Endodermal cell (in vitro differentiated cells): Measurements from ENCODE around the gene MOCS3. TPM values are rescaled to one million over a fixed set of nuclear protein-coding genes. Genes with fewer than 3 reads are reported as not detected.

Source experiments
- DNase-seq: peaks from one replicate; pipeline ENCODE4 v3.0.0-alpha.2; 2017
- H3K27ac ChIP-seq: 2 replicates; pipeline ENCODE4 v1.5.1; 2013; ENCODE audit warnings: mild to moderate bottlenecking, low read depth, low read length, moderate library complexity
- H3K27me3 ChIP-seq: 2 replicates; pipeline ENCODE4 v1.6.1; 2013; ENCODE audit warnings: mild to moderate bottlenecking, low read length, moderate library complexity; ENCODE audit not compliant: insufficient read depth, control insufficient read depth, poor library complexity, severe bottlenecking
- H3K36me3 ChIP-seq: 2 replicates; pipeline ENCODE4 v1.7.0; 2013; ENCODE audit warnings: mild to moderate bottlenecking, low read length, moderate library complexity; ENCODE audit not compliant: control insufficient read depth, insufficient read depth
- H3K4me1 ChIP-seq: one replicate; pipeline ENCODE4 v1.7.0; 2013; ENCODE audit warnings: low read length; ENCODE audit not compliant: control insufficient read depth, insufficient read depth
- H3K4me3 ChIP-seq: 2 replicates; pipeline ENCODE4 v1.5.1; 2013; ENCODE audit warnings: mild to moderate bottlenecking, low read length, moderate library complexity
- H3K9ac ChIP-seq: 2 replicates; pipeline ENCODE4 v1.6.1; 2013; ENCODE audit warnings: mild to moderate bottlenecking, low read length, moderate library complexity; ENCODE audit not compliant: poor library complexity, severe bottlenecking; ENCODE audit errors: extremely low read depth
- H3K9me3 ChIP-seq: 2 replicates; pipeline ENCODE4 v1.6.1; 2013; ENCODE audit warnings: mild to moderate bottlenecking, low read length, moderate library complexity; ENCODE audit not compliant: control insufficient read depth
- H3K27ac Mint-ChIP-seq: 2 replicates; pipeline ENCODE4 v1.8.0; 2020; ENCODE audit warnings: mixed read lengths
- H3K27me3 Mint-ChIP-seq: 2 replicates; pipeline ENCODE4 v1.8.0; 2021; ENCODE audit warnings: mild to moderate bottlenecking, mixed read lengths; ENCODE audit not compliant: insufficient read depth
- H3K36me3 Mint-ChIP-seq: 2 replicates; pipeline ENCODE4 v1.8.0; 2020; ENCODE audit warnings: low read depth, mixed read lengths
- H3K4me1 Mint-ChIP-seq: 2 replicates; pipeline ENCODE4 v1.8.0; 2020; ENCODE audit warnings: mixed read lengths
- H3K4me3 Mint-ChIP-seq: 2 replicates; pipeline ENCODE4 v1.8.0; 2020; ENCODE audit warnings: mild to moderate bottlenecking, moderate library complexity, mixed read lengths
- H3K9me3 Mint-ChIP-seq: 2 replicates; pipeline ENCODE4 v1.8.0; 2020; ENCODE audit warnings: mild to moderate bottlenecking, mixed read lengths
- WGBS, 2 experiments: methylation state at CpG; one replicate each; pipeline versions ENCODE4 v1.1.5 to v1.1.7; 2013; ENCODE audit warnings: missing lambda C conversion rate in 2 of 2, mixed read lengths in 1 of 2; ENCODE audit not compliant: insufficient coverage in 1 of 2, insufficient read length in 1 of 2; 5-methylcytosine and 5-hydroxymethylcytosine counted together
- total RNA-seq, 2 donors: library from RNA; stranded (reverse); fragmentation: NEBNext Ultra II Directional in 1 of 2; extraction: Animal tissue kit (Norgen Biotek cat#: 25700) in 1 of 2; gene quantifications; 2 replicates in 1 of 2; 3 replicates in 1 of 2; pipeline ENCODE4 v1.2.1, GENCODE V29; 2021
- TF ChIP-seq, protein P1 (sequence below): fragments of 200-600 bp; sonication (generic); conservative IDR thresholded peaks from 2 replicates; pipeline ENCODE4 v1.5.0; 2021; ENCODE audit warnings: antibody characterized with exemption, mild to moderate bottlenecking

The MOCS3 gene
- total RNA-seq, 2 donors from 2014 or later, result 4.7 to 5.5 TPM

- H3K9ac ChIP-seq, result peak overlapping the region; percentile 98
Observed at GRCh38 chr20:50957276-50957675, 1.3 kb upstream of the MOCS3 start.

DNA sequence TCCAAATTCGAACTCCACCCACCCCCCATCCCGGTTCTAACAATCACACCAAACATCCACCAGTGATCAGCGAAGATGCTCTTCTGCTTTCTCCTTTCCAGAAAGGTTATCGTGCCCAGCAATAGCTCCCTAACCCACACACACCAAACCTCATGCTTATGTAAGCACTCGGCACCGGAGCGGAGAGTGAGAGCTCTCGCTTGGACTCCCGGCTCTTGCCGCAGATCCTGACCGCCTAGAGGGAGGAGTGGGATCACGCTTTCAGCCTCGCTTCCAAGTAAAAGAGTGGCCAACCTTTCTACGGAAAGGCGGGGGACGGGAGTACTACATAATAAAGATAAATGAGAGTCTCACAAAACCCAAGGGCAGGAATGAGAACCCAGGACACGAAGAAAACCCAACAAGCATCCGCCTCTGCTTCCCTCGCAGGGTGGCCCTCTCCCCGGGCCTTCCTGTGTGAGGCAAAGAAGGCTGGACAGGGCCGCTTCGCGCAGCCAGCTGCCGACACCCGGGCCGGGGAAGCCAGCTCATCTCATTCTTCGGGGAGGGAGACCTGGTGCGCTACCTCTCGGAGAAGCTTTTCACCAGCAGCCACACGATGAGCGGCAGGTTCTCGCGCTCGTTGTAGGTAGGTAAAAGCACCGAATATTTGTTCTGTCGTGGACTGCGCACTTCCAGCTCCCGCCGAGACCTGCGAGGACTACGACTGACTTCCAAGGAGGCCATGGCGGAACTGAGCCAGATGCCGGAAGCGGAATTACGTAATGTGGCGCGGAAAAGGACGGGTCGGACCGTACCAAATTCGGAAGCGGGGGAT lies 612 bp upstream of the MOCS3 start, which contains the start of gene DPM1:
Gene DPM1, minus strand, starts transcription at position 735 of the 817 bp plus-strand sequence. Its CDS starts 9 bp downstream, at position 726.
- peak within 1 kb of the TSS; percentile 99 for H3K27ac ChIP-seq
- Mint-ChIP-seq H3K36me3 (peaks cover 31% of the 10 kb centered on the region), H3K4me3 (peak within 1 kb of the TSS; percentile 89), H3K27ac (peak within 1 kb of the TSS; percentile 100), H3K27me3 (no peaks in the 10 kb centered on the region), H3K9me3 (no peaks in the 10 kb centered on the region), H3K4me1 (peaks cover 26% of the 10 kb centered on the region)
- 0 to 1% methylated on average over 29 to 52 of the region's 52 CpGs for WGBS, 2 experiments
- peaks cover 33% of the 10 kb centered on the region for H3K36me3 ChIP-seq
- peaks cover 7% of the 10 kb centered on the region for H3K4me1 ChIP-seq
- peak; percentile 92 for DNase-seq
- H3K27me3 ChIP-seq, result no peaks in the 10 kb centered on the region
- H3K9ac ChIP-seq, result peak within 1 kb of the TSS; percentile 98
- H3K4me3 ChIP-seq, result peak within 1 kb of the TSS; percentile 95
- no peaks in the 10 kb centered on the region for H3K9me3 ChIP-seq
- TF ChIP-seq, protein P1, sequence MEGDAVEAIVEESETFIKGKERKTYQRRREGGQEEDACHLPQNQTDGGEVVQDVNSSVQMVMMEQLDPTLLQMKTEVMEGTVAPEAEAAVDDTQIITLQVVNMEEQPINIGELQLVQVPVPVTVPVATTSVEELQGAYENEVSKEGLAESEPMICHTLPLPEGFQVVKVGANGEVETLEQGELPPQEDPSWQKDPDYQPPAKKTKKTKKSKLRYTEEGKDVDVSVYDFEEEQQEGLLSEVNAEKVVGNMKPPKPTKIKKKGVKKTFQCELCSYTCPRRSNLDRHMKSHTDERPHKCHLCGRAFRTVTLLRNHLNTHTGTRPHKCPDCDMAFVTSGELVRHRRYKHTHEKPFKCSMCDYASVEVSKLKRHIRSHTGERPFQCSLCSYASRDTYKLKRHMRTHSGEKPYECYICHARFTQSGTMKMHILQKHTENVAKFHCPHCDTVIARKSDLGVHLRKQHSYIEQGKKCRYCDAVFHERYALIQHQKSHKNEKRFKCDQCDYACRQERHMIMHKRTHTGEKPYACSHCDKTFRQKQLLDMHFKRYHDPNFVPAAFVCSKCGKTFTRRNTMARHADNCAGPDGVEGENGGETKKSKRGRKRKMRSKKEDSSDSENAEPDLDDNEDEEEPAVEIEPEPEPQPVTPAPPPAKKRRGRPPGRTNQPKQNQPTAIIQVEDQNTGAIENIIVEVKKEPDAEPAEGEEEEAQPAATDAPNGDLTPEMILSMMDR, result no peak

More at GRCh38 chr20:50957276-50957675, 1.3 kb upstream of the MOCS3 start:
- H3K27me3 Mint-ChIP-seq, result no peaks in the 10 kb centered on the region
- no peaks in the 10 kb centered on the region for H3K9me3 Mint-ChIP-seq
- H3K4me1 Mint-ChIP-seq, result peaks cover 26% of the 10 kb centered on the region
- TF ChIP-seq, protein P1, result no peak
- no peaks in the 10 kb centered on the region for H3K27me3 ChIP-seq
- no peaks in the 10 kb centered on the region for H3K9me3 ChIP-seq
- peaks cover 33% of the 10 kb centered on the region for H3K36me3 Mint-ChIP-seq
- peak overlapping the region; percentile 99 for H3K27ac ChIP-seq
- peak overlapping the region; percentile 100 for H3K27ac Mint-ChIP-seq
- H3K4me3 Mint-ChIP-seq, result peak overlapping the region; percentile 89
- H3K4me1 ChIP-seq, result peaks cover 7% of the 10 kb centered on the region
- WGBS, 2 experiments, result 29 to 46% methylated on average over 6 to 7 of the region's 7 CpGs
- peak overlapping the region; percentile 95 for H3K4me3 ChIP-seq
- peaks cover 41% of the 10 kb centered on the region for H3K36me3 ChIP-seq
- DNase-seq, result no peak

DNA sequence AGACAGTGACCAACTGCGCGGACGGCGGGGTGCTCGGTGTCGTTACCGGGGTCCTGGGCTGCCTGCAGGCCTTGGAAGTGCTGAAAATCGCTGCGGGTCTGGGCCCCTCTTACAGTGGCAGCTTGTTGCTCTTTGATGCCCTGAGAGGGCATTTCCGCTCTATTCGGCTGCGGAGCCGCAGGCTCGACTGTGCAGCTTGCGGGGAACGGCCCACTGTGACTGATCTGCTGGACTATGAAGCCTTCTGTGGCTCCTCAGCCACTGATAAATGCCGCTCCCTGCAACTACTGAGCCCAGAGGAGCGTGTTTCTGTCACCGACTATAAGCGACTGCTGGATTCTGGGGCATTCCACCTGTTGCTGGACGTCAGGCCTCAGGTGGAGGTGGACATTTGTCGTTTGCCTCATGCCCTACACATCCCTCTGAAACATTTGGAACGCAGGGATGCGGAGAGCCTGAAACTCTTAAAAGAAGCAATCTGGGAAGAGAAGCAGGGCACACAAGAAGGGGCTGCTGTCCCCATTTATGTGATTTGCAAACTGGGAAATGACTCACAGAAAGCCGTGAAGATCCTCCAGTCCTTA lies 1.0 kb downstream of the MOCS3 start:
- H3K4me3 ChIP-seq, result peak overlapping the region; percentile 95
- H3K27me3 Mint-ChIP-seq, result peaks cover 5% of the 10 kb centered on the region
- H3K4me1 Mint-ChIP-seq, result peaks cover 26% of the 10 kb centered on the region
- TF ChIP-seq, protein P1, result no peak
- peaks cover 7% of the 10 kb centered on the region for H3K4me1 ChIP-seq
- H3K9me3 Mint-ChIP-seq, result no peaks in the 10 kb centered on the region
- no peak for DNase-seq
- H3K27me3 ChIP-seq, result no peaks in the 10 kb centered on the region
- peak overlapping the region; percentile 98 for H3K9ac ChIP-seq
- H3K9me3 ChIP-seq, result no peaks in the 10 kb centered on the region
- H3K27ac Mint-ChIP-seq, result peak overlapping the region; percentile 100
- H3K4me3 Mint-ChIP-seq, result peak overlapping the region; percentile 89
- H3K36me3 Mint-ChIP-seq, result peaks cover 23% of the 10 kb centered on the region
- H3K36me3 ChIP-seq, result peaks cover 17% of the 10 kb centered on the region
- WGBS, 2 experiments, result 78 to 82% methylated on average over 24 to 25 of the region's 25 CpGs
- no peak overlapping the region for H3K27ac ChIP-seq
